Left lung (tissue), 10 donors: ENCODE measurements around the gene CSTPP1. TPM values are rescaled to one million over a fixed set of nuclear protein-coding genes. Genes with fewer than 3 reads are reported as not detected.
"Not testable (repeated sequence)": the region's sequence is repeated elsewhere in the genome, so short reads cannot be mapped to it uniquely, and the experiment has no call there.

Experiments used
- ATAC-seq: fragments of 200-7000 bp; cut with Tn5 transposase; one replicate; pipeline ENCODE4 v1.9.1; 2020; ENCODE audit warnings: moderate library complexity
- DNase-seq, 4 donors: peaks; one replicate each; pipeline ENCODE4 v3.0.0-alpha.2; 2013 to 2020
- H3K27ac ChIP-seq, 2 donors: fragments of 200-600 bp; sonication (generic) in 1 of 2; one replicate each; pipeline versions ENCODE4 v1.5.0 to v1.8.0; 2020 to 2021
- H3K27me3 ChIP-seq, 2 donors: fragments of 200-600 bp; sonication (generic) in 1 of 2; one replicate each; pipeline versions ENCODE4 v1.5.0 to v1.8.0; 2020 to 2021
- H3K36me3 ChIP-seq, 2 donors: fragments of 200-600 bp; sonication (generic) in 1 of 2; one replicate each; pipeline versions ENCODE4 v1.5.0 to v1.8.0; 2020 to 2021
- H3K4me1 ChIP-seq, 2 donors: fragments of 200-600 bp; one replicate each; pipeline ENCODE4 v1.8.0; 2021
- H3K4me3 ChIP-seq, 2 donors: fragments of 200-600 bp; sonication (generic) in 1 of 2; one replicate each; pipeline versions ENCODE4 v1.5.0 to v1.8.0; 2020 to 2021; ENCODE audit warnings: mild to moderate bottlenecking in 1 of 2
- H3K9me3 ChIP-seq, 2 donors: fragments of 200-600 bp; sonication (generic) in 1 of 2; one replicate each; pipeline versions ENCODE4 v1.5.0 to v1.8.0; 2020 to 2021
- CTCF ChIP-seq, 2 donors: fragments of 200-600 bp; sonication (generic) in 1 of 2; IDR thresholded peaks; one replicate each; pipeline versions ENCODE4 v1.5.0 to v1.8.0; 2021; ENCODE audit warnings: antibody characterized with exemption in 2 of 2
- intact Hi-C, 2 donors: fragments of 100-400 bp; cut with DNase I; formaldehyde crosslinking; loops; one replicate each; pipeline versions ENCODE4 v1.11.2 to v1.14.2; 2022
- polyA plus RNA-seq, 6 donors: library from polyadenylated mRNA; unstranded; fragments of 120-200 nt; gene quantifications; one replicate each; pipeline ENCODE4 v1.2.1, GENCODE V29; 2013; ENCODE audit not compliant: insufficient read length in 6 of 6
- total RNA-seq, 2 donors: library from RNA; stranded (reverse); fragmentation: NEBNext Ultra II Directional; extraction: Animal tissue kit (Norgen Biotek cat#: 25700); gene quantifications; one replicate each; pipeline ENCODE4 v1.2.1, GENCODE V29; 2021
- donor health status: DM: no; HTN: yes; CAD: no.
- donor health status: DM: no; HTN: no; CAD: no.

CSTPP1 gene
- total and polyA plus RNA-seq, 8 donors = 28.7 to 56.0 (median 51.4) TPM

GRCh38 chr11:47111318-47111804 is 174.8 kb downstream of the CSTPP1 start:
- H3K27me3 ChIP-seq = no peaks in the 10 kb centered on the region
- no peak overlapping the region for H3K4me3 ChIP-seq
- H3K36me3 ChIP-seq = no peaks in the 10 kb centered on the region
- intact Hi-C loops = no loop called here
- no peak for TF ChIP-seq CTCF (IDR thresholded peaks at IDR 0.05)
- no peaks in the 10 kb centered on the region for H3K4me1 ChIP-seq
- ATAC-seq = peak; percentile 82
- no peak overlapping the region for H3K27ac ChIP-seq
- no peak for DNase-seq
- H3K9me3 ChIP-seq = no peaks in the 10 kb centered on the region

GRCh38 chr11:47112941-47113340 is 176.4 kb downstream of the CSTPP1 start:
- ATAC-seq, H3K9me3 ChIP-seq, DNase-seq, H3K27me3 ChIP-seq, H3K36me3 ChIP-seq, H3K4me1 ChIP-seq, H3K4me3 ChIP-seq, H3K27ac ChIP-seq, intact Hi-C loops: not testable (repeated sequence)

GRCh38 chr11:47118958-47119688 is 182.6 kb downstream of the CSTPP1 start:
- H3K36me3 ChIP-seq, H3K27me3 ChIP-seq, H3K27ac ChIP-seq, H3K9me3 ChIP-seq, H3K4me3 ChIP-seq, H3K4me1 ChIP-seq, intact Hi-C loops: not testable (repeated sequence)
- peak in 2 of 4 donors; percentile 60 to 84 for DNase-seq
- ATAC-seq = peak; percentile 56

- TF ChIP-seq CTCF (IDR thresholded peaks at IDR 0.05) = no peak
- ATAC-seq (no peak), DNase-seq (no peak)
- Histone ChIP-seq H3K27ac (no peak overlapping the region), H3K9me3 (no peaks in the 10 kb centered on the region), H3K4me1 (no peaks in the 10 kb centered on the region), H3K4me3 (no peak overlapping the region), H3K27me3 (no peaks in the 10 kb centered on the region), H3K36me3 (no peaks in the 10 kb centered on the region)
- intact Hi-C loops = no loop called here
Observed at GRCh38 chr11:47121056-47121455, 184.5 kb downstream of the CSTPP1 start.

- intact Hi-C loops = no loop called here
- H3K9me3 ChIP-seq = no peaks in the 10 kb centered on the region
- no peak for TF ChIP-seq CTCF (IDR thresholded peaks at IDR 0.05)
- no peaks in the 10 kb centered on the region for H3K4me1 ChIP-seq
- no peaks in the 10 kb centered on the region for H3K27me3 ChIP-seq
- no peak for DNase-seq
- no peak overlapping the region for H3K27ac ChIP-seq
- H3K4me3 ChIP-seq = no peak overlapping the region
- ATAC-seq = no peak
- H3K36me3 ChIP-seq = no peaks in the 10 kb centered on the region
Observed at GRCh38 chr11:47121731-47122130, 185.2 kb downstream of the CSTPP1 start.

- no peaks in the 10 kb centered on the region for H3K36me3 ChIP-seq
- H3K27me3 ChIP-seq = no peaks in the 10 kb centered on the region
- ATAC-seq = no peak
- DNase-seq = no peak
- no peaks in the 10 kb centered on the region for H3K9me3 ChIP-seq
- no peak overlapping the region for H3K27ac ChIP-seq
- TF ChIP-seq CTCF (IDR thresholded peaks at IDR 0.05) = no peak
- H3K4me3 ChIP-seq = no peak overlapping the region
- intact Hi-C loops = no loop called here
- H3K4me1 ChIP-seq = no peaks in the 10 kb centered on the region
Observed at GRCh38 chr11:47123094-47123493, 186.5 kb downstream of the CSTPP1 start.
